SK-N-SH treated with all-trans-retinoic acid at 6 μM for 48 hours (cell line): ENCODE results near the gene TRIM72.
A peak's percentile ranks its signal among the peaks of the same experiment; 100 is the strongest.
"Not testable (repeated sequence)": the region's sequence is repeated elsewhere in the genome, so short reads cannot be mapped to it uniquely, and the experiment has no call there.

Experiments used
- ATAC-seq: fragments of 200-7000 bp; cut with Tn5 transposase; 3 replicates; pipeline ENCODE4 v1.9.1; 2020; ENCODE audit warnings: mild to moderate bottlenecking, moderate library complexity
- ARNTL ChIP-seq: fragments of 450-650 bp; formaldehyde crosslinking; IDR thresholded peaks from 2 replicates; pipeline ENCODE4 v1.5.0; 2020; ENCODE audit warnings: low read depth, mild to moderate bottlenecking, moderate library complexity, borderline replicate concordance
- CSDC2 ChIP-seq: fragments of 250-450 bp; sonication (Bioruptor Pico); IDR thresholded peaks from 2 replicates; pipeline ENCODE4 v1.5.0; 2020; ENCODE audit warnings: mild to moderate bottlenecking, moderate library complexity
- ESRRG ChIP-seq: fragments of 250-450 bp; sonication (Bioruptor Pico); IDR thresholded peaks from 2 replicates; pipeline ENCODE4 v1.6.1; 2021; ENCODE audit warnings: mild to moderate bottlenecking
- GLIS3 ChIP-seq: fragments of 250-450 bp; sonication (Bioruptor Pico); IDR thresholded peaks from 2 replicates; pipeline ENCODE4 v1.5.0; 2020; ENCODE audit warnings: mild to moderate bottlenecking, moderate library complexity
- ISL1 ChIP-seq: fragments of 250-450 bp; sonication (Bioruptor Pico); IDR thresholded peaks from 2 replicates; pipeline ENCODE4 v2.1.2; 2022; ENCODE audit warnings: mild to moderate bottlenecking, moderate library complexity
- OSR1 ChIP-seq: fragments of 250-450 bp; sonication (Bioruptor Pico); IDR thresholded peaks from 2 replicates; pipeline ENCODE4 v1.8.0; 2022; ENCODE audit warnings: moderate library complexity, mild to moderate bottlenecking, inconsistent platforms
- PPARA ChIP-seq: fragments of 250-450 bp; sonication (Bioruptor Pico); IDR thresholded peaks from 2 replicates; pipeline ENCODE4 v1.5.0; 2020; ENCODE audit warnings: mild to moderate bottlenecking, borderline replicate concordance
- SNAI2 ChIP-seq: fragments of 250-450 bp; sonication (Bioruptor Pico); IDR thresholded peaks from 2 replicates; pipeline ENCODE4 v1.5.0; 2020; ENCODE audit warnings: mild to moderate bottlenecking, moderate library complexity
- TCF4 ChIP-seq: fragments of 250-450 bp; sonication (Bioruptor Pico); IDR thresholded peaks from 2 replicates; pipeline ENCODE4 v1.8.0; 2021; ENCODE audit warnings: mild to moderate bottlenecking, moderate library complexity, borderline replicate concordance
- TOX ChIP-seq: fragments of 250-450 bp; sonication (Bioruptor Pico); IDR thresholded peaks from 2 replicates; pipeline ENCODE4 v1.8.0; 2021; ENCODE audit warnings: mild to moderate bottlenecking, moderate library complexity, borderline replicate concordance
- ZFP3 ChIP-seq: fragments of 250-450 bp; sonication (Bioruptor Pico); IDR thresholded peaks from 2 replicates; pipeline ENCODE4 v1.5.0; 2020; ENCODE audit warnings: mild to moderate bottlenecking, moderate library complexity
- ZFP30 ChIP-seq: fragments of 450-650 bp; formaldehyde crosslinking; IDR thresholded peaks from 2 replicates; pipeline ENCODE4 v1.5.0; 2022; ENCODE audit warnings: mild to moderate bottlenecking, moderate library complexity
- ZNF565 ChIP-seq: fragments of 450-650 bp; formaldehyde crosslinking; conservative IDR thresholded peaks from 2 replicates; pipeline ENCODE4 v1.5.0; 2020; ENCODE audit warnings: low read depth, mild to moderate bottlenecking, moderate library complexity
- ZNF70 ChIP-seq: fragments of 450-650 bp; formaldehyde crosslinking; IDR thresholded peaks from 2 replicates; pipeline ENCODE4 v1.5.0; 2020; ENCODE audit warnings: mild to moderate bottlenecking, moderate library complexity
- TF ChIP-seq, protein P1 (sequence below): fragments of 250-450 bp; sonication (Bioruptor Pico); IDR thresholded peaks from 2 replicates; pipeline ENCODE4 v1.8.0; 2021; ENCODE audit warnings: low read depth, mild to moderate bottlenecking, moderate library complexity, borderline replicate concordance
- TF ChIP-seq, protein P2 (sequence below): fragments of 250-450 bp; sonication (Bioruptor Pico); IDR thresholded peaks from 2 replicates; pipeline ENCODE4 v1.5.1; 2021; ENCODE audit warnings: mild to moderate bottlenecking, moderate library complexity
- TF ChIP-seq, protein P3 (sequence below): fragments of 250-450 bp; sonication (Bioruptor Pico); IDR thresholded peaks from 2 replicates; pipeline ENCODE4 v1.5.0; 2020; ENCODE audit warnings: mild to moderate bottlenecking, moderate library complexity
- TF ChIP-seq, protein P4 (sequence below): fragments of 250-450 bp; sonication (Bioruptor Pico); IDR thresholded peaks from 2 replicates; pipeline ENCODE4 v1.8.0; 2020; ENCODE audit warnings: mild to moderate bottlenecking, moderate library complexity, borderline replicate concordance

The TRIM72 gene

DNA sequence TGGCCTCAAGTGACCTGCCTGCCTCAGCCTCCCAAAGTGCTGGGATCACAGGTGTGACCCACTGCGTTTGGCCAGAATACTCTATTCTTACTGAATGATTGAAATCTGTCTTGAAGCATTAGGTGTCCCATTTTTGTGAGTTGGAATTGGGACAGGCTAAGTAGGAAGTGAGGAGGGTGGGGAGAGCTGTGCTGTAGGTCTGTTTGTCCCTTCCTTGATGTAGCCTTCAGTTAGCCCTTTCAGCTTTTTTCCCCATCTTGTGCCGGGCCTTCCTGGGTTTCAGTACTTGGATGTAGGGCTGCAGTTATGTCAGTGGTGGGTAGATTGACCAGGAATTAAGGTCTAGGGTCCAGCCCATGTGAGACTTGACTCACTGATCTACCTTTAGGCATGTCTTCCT, 20.0 kb upstream of the TRIM72 start:
- TF ChIP-seq, protein P1, sequence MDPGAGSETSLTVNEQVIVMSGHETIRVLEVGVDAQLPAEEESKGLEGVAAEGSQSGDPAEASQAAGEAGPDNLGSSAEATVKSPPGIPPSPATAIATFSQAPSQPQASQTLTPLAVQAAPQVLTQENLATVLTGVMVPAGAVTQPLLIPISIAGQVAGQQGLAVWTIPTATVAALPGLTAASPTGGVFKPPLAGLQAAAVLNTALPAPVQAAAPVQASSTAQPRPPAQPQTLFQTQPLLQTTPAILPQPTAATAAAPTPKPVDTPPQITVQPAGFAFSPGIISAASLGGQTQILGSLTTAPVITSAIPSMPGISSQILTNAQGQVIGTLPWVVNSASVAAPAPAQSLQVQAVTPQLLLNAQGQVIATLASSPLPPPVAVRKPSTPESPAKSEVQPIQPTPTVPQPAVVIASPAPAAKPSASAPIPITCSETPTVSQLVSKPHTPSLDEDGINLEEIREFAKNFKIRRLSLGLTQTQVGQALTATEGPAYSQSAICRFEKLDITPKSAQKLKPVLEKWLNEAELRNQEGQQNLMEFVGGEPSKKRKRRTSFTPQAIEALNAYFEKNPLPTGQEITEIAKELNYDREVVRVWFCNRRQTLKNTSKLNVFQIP: no peak
- TF ChIP-seq OSR1 (CRISPR knock-in tag): no peak
- TF ChIP-seq, protein P2, sequence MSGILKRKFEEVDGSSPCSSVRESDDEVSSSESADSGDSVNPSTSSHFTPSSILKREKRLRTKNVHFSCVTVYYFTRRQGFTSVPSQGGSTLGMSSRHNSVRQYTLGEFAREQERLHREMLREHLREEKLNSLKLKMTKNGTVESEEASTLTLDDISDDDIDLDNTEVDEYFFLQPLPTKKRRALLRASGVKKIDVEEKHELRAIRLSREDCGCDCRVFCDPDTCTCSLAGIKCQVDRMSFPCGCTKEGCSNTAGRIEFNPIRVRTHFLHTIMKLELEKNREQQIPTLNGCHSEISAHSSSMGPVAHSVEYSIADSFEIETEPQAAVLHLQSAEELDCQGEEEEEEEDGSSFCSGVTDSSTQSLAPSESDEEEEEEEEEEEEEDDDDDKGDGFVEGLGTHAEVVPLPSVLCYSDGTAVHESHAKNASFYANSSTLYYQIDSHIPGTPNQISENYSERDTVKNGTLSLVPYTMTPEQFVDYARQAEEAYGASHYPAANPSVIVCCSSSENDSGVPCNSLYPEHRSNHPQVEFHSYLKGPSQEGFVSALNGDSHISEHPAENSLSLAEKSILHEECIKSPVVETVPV (CRISPR knock-in tag): no peak
- TF ChIP-seq ISL1 (CRISPR knock-in tag): no peak
- no peak for TF ChIP-seq GLIS3
- no peak for TF ChIP-seq ZNF70 (CRISPR knock-in tag)
- no peak for ATAC-seq

DNA sequence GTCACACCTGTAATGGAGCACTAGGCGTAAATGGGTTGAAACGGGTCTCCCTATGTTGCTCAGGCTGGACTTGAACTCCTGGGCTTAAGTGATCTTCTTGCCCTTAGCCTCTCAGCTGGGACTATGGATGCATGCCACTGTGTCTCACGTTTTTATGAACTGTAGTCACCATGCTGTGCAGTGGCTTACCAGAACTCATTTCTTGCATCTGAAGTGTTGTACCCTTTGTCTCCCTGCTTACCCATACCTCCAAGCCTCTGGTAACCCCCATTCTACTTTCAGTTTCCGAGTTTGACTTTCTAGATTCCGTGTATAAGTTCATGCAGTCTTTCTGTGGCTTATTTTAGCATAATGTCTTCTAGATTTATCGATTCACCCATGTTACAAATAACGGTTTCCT, 19.0 kb upstream of the TRIM72 start:
- TF ChIP-seq ISL1 (CRISPR knock-in tag): no peak
- TF ChIP-seq, protein P3, sequence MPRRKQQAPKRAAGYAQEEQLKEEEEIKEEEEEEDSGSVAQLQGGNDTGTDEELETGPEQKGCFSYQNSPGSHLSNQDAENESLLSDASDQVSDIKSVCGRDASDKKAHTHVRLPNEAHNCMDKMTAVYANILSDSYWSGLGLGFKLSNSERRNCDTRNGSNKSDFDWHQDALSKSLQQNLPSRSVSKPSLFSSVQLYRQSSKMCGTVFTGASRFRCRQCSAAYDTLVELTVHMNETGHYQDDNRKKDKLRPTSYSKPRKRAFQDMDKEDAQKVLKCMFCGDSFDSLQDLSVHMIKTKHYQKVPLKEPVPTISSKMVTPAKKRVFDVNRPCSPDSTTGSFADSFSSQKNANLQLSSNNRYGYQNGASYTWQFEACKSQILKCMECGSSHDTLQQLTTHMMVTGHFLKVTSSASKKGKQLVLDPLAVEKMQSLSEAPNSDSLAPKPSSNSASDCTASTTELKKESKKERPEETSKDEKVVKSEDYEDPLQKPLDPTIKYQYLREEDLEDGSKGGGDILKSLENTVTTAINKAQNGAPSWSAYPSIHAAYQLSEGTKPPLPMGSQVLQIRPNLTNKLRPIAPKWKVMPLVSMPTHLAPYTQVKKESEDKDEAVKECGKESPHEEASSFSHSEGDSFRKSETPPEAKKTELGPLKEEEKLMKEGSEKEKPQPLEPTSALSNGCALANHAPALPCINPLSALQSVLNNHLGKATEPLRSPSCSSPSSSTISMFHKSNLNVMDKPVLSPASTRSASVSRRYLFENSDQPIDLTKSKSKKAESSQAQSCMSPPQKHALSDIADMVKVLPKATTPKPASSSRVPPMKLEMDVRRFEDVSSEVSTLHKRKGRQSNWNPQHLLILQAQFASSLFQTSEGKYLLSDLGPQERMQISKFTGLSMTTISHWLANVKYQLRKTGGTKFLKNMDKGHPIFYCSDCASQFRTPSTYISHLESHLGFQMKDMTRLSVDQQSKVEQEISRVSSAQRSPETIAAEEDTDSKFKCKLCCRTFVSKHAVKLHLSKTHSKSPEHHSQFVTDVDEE (CRISPR knock-in tag): no peak
- 0 out of 2 replicates have a peak, but pooled peaks have one; percentile 25 for TF ChIP-seq ESRRG (CRISPR knock-in tag)
- ATAC-seq: no peak

DNA sequence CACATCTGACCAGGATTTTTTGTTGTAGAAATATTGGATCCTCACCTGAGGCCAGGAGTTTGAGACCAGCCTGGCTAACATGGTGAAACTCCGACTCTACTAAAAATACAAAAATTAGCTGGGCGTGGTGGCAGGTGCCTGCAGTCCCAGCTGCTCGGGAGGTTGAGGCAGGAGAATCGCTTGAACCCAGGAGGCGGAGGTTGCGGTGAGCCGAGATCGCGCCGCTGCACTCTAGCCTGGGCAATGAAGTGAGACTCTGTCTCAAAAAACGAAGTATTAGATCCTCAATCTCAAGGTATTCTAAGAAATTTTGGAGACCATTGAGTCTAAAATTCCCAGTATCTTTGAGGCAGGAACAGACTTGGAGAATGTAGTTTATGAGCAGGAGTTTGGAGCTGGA, 18.1 kb upstream of the TRIM72 start:
- ATAC-seq: not testable (repeated sequence)

DNA sequence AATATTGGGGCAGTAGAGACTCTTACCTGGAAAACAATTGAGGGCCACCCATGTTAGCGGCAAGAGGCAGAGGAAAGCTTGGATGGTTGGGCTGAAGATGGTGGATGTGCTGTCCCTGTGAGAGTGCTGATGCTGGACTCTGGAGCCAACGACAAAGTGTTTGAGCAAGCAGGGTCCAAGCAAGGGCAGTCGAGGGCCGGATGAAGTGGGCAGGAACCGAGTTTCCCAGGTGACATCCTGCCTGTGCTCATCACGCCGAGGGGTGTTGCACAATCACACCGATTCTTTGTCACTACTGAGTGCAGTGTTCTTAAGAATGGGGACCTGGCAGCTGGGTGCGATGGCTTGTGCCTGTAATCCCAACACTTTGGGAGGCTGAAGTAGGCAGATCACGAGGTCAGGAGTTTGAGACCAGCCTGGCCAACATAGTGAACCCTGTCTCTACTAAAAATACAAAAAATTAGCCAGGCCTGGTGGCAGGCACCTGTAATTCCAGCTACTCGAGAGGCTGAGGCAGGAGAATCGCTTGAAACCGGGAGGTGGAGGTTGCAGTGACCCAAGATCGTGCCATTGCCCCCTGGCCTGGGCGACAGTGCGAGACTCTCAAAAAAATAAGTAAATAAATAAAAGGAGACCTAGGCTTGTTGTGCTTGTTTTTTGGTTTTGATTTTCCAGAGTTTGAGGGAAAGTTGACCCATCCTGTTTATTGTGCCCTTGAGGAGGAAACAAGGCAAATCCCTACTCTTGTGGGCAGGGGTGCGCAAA, 17.4 kb upstream of the TRIM72 start:
- TF ChIP-seq ESRRG (CRISPR knock-in tag): no peak
- no peak for TF ChIP-seq ISL1 (CRISPR knock-in tag)
- TF ChIP-seq ZNF70 (CRISPR knock-in tag): no peak
- no peak for TF ChIP-seq SNAI2
- TF ChIP-seq ZFP3 (CRISPR knock-in tag): no peak
- TF ChIP-seq CSDC2 (CRISPR knock-in tag): no peak
- TF ChIP-seq, protein P3 (CRISPR knock-in tag): no peak
- ATAC-seq: no peak

DNA sequence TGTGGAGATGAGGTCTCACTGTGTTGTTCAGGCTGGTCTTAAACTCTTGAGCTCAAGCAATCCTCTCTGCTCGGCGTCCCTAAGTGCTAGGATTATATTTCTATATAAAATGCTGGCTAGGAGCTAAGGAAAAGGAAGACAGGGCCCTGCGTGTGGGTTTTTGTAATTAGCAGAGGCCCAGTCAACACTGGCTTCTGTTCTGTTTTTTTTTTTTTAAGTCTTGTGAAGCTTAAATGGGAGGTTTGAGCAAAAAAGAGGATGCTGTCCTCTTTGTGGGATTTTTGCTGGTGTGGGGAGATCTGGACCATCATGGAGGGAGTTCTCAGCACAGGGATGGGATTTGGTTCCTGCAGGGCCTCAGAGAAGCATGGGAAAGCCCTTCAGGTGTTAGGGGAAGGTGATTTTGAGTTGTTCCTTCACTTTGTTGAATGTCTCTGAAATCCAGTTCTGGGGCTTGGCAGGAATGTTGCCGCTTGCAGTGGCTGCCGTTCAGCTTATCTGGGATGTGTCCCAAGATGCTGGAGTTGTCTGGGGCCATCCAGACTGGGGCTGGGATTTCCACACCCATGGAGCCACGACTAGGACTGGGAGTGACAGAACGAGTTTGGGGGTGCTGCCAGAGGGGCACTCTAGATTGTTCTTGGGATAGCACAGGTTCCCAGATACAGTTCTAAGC, 15.6 kb upstream of the TRIM72 start:
- ATAC-seq: no peak
- TF ChIP-seq ISL1 (CRISPR knock-in tag) (no peak), OSR1 (CRISPR knock-in tag) (no peak), ESRRG (CRISPR knock-in tag) (no peak), GLIS3 (no peak), CSDC2 (CRISPR knock-in tag) (no peak), PPARA (CRISPR knock-in tag) (no peak)

DNA sequence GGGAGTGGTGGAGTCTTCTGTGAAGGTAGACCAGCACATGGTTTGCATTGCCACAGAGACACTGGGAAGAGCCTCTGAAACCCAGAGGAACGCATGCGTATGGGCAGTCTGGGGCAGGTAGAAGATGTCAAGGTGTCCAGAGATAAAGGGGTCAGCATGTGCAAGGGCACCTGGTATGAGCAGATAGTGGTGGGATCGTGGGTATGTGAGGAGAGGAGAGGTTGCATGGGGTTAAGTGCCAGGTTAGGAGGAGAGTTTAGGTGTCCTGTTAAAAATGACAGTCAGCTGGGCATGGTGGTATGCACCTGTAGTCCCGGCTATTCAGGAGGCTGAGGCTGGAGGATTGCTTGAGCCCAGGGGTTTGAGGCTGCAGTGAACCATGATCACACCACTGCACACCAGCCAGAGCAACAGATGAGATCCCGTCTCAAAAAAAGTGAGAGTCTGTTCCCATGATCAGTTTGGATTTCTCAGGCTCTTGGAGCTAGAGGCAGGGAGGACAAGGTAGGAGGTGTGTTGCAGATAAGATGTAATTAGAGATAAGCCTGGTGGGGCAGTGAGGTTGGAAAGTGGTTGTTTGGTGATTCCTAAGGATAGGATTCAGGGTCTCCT, 14.4 kb upstream of the TRIM72 start:
- ATAC-seq: no peak
- TF ChIP-seq OSR1 (CRISPR knock-in tag) (no peak), TCF4 (no peak), TOX (CRISPR knock-in tag) (no peak), ARNTL (CRISPR knock-in tag) (no peak), ZFP30 (CRISPR knock-in tag) (no peak), ZNF565 (CRISPR knock-in tag) (no peak)
- TF ChIP-seq, protein P2 (CRISPR knock-in tag): no peak
- TF ChIP-seq, protein P4, sequence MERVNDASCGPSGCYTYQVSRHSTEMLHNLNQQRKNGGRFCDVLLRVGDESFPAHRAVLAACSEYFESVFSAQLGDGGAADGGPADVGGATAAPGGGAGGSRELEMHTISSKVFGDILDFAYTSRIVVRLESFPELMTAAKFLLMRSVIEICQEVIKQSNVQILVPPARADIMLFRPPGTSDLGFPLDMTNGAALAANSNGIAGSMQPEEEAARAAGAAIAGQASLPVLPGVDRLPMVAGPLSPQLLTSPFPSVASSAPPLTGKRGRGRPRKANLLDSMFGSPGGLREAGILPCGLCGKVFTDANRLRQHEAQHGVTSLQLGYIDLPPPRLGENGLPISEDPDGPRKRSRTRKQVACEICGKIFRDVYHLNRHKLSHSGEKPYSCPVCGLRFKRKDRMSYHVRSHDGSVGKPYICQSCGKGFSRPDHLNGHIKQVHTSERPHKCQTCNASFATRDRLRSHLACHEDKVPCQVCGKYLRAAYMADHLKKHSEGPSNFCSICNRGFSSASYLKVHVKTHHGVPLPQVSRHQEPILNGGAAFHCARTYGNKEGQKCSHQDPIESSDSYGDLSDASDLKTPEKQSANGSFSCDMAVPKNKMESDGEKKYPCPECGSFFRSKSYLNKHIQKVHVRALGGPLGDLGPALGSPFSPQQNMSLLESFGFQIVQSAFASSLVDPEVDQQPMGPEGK (CRISPR knock-in tag): no peak
